Measurements from ENCODE around the gene HSD11B1.

DNA sequence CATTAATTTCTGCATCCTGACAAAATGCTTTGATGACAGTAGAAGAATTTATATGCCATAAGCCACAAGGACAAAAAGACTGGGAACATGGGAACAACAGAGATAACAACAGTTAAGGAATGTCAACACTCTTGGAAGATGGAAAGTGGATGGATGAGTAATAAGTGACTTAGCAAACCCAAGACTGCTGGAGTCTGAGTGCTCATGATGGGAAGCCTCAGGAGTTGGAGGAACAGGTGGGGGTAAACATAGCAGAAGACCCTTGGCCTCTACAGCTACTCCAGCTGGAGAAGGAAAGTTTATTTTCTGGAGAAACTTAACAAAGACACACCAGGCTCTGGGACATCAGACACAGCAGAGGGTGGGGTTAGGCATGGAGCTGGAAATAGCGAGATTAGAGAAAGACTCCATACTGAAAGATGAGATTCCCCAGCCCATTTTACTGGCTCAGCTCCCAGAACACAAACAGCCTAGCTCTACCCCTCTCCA is 15.9 kb upstream of the HSD11B1 start:
- TF ChIP-seq, protein P1, sequence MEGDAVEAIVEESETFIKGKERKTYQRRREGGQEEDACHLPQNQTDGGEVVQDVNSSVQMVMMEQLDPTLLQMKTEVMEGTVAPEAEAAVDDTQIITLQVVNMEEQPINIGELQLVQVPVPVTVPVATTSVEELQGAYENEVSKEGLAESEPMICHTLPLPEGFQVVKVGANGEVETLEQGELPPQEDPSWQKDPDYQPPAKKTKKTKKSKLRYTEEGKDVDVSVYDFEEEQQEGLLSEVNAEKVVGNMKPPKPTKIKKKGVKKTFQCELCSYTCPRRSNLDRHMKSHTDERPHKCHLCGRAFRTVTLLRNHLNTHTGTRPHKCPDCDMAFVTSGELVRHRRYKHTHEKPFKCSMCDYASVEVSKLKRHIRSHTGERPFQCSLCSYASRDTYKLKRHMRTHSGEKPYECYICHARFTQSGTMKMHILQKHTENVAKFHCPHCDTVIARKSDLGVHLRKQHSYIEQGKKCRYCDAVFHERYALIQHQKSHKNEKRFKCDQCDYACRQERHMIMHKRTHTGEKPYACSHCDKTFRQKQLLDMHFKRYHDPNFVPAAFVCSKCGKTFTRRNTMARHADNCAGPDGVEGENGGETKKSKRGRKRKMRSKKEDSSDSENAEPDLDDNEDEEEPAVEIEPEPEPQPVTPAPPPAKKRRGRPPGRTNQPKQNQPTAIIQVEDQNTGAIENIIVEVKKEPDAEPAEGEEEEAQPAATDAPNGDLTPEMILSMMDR (conservative IDR thresholded peaks at IDR 0.05; ENCODE audit: low read depth, low read length), result no peak
- no peak for TF ChIP-seq POLR2A (IDR thresholded peaks at IDR 0.05; ENCODE audit: low read depth, low read length)
- TF ChIP-seq USF2 (IDR thresholded peaks at IDR 0.05; ENCODE audit: low read depth, low read length), result no peak
- TF ChIP-seq RFX5 (IDR thresholded peaks at IDR 0.05; ENCODE audit: low read depth, low read length), result no peak
- no peak for TF ChIP-seq RCOR1 (IDR thresholded peaks at IDR 0.05; ENCODE audit: insufficient replicate concordance, low read length)
- no peak for TF ChIP-seq SMC3 (IDR thresholded peaks at IDR 0.05; ENCODE audit: low read depth, low read length)
- no peak for TF ChIP-seq MAZ (IDR thresholded peaks at IDR 0.05; ENCODE audit: borderline replicate concordance, low read depth, low read length)
- no peak for TF ChIP-seq MXI1 (IDR thresholded peaks at IDR 0.05; ENCODE audit: borderline replicate concordance, low read depth, low read length)
- TF ChIP-seq MAFK (IDR thresholded peaks at IDR 0.05; ENCODE audit: low read depth, low read length), result no peak
- TF ChIP-seq CEBPB (IDR thresholded peaks at IDR 0.05; ENCODE audit: low read depth, low read length), result no peak
- TF ChIP-seq FOS (IDR thresholded peaks at IDR 0.05; ENCODE audit: low read depth, low read length), result no peak
- no peak for TF ChIP-seq BHLHE40 (IDR thresholded peaks at IDR 0.05; ENCODE audit: low read depth, low read length)
- no peak for TF ChIP-seq CHD1 (IDR thresholded peaks at IDR 0.05; ENCODE audit: low read depth, low read length)

All from IMR-90 (cell line).